HepG2 (cell line): ENCODE data around the gene OTP. TPM values are rescaled to one million over a fixed set of nuclear protein-coding genes. Genes with fewer than 3 reads are reported as not detected.

ENCODE experiments used
- FIP1L1 ChIP-seq: fragments of 200-400 bp; formaldehyde crosslinking; IDR thresholded peaks from 2 replicates; pipeline ENCODE4 v1.6.1; 2018; ENCODE audit warnings: low read depth, mild to moderate bottlenecking, low read length, moderate library complexity, borderline replicate concordance; ENCODE audit not compliant: insufficient read depth
- FOXA3 ChIP-seq: IDR thresholded peaks from 2 replicates; pipeline ENCODE4 v1.6.1; 2016; ENCODE audit warnings: missing genetic modification reagents, missing compliant biosample characterization
- PITX1 ChIP-seq: sonication (generic); formaldehyde crosslinking; IDR thresholded peaks from 2 replicates; pipeline ENCODE4 v1.5.1; 2020; ENCODE audit warnings: mild to moderate bottlenecking, missing genetic modification reagents
- SIN3A ChIP-seq: IDR thresholded peaks from 2 replicates; pipeline ENCODE4 v1.6.1; 2011; ENCODE audit warnings: low read depth, mild to moderate bottlenecking, control low read depth, low read length, borderline replicate concordance
- THAP11 ChIP-seq: IDR thresholded peaks from 2 replicates; pipeline ENCODE4 v1.6.1; 2016; ENCODE audit warnings: missing biosample characterization, missing genetic modification reagents
- ZNF333 ChIP-seq: sonication (generic); formaldehyde crosslinking; IDR thresholded peaks from 2 replicates; pipeline ENCODE4 v1.4.0; 2020; ENCODE audit warnings: mild to moderate bottlenecking, missing genetic modification reagents, borderline replicate concordance
- ZNF552 ChIP-seq: sonication (generic); formaldehyde crosslinking; IDR thresholded peaks from 2 replicates; pipeline ENCODE4 v1.9.0; 2022; ENCODE audit warnings: missing genetic modification reagents, mild to moderate bottlenecking, borderline replicate concordance
- ZNF564 ChIP-seq: sonication (generic); formaldehyde crosslinking; IDR thresholded peaks from 2 replicates; pipeline ENCODE4 v1.8.1; 2023; ENCODE audit warnings: mild to moderate bottlenecking, missing genetic modification reagents
- ZNF572 ChIP-seq: sonication (generic); formaldehyde crosslinking; IDR thresholded peaks from 2 replicates; pipeline ENCODE4 v1.5.1; 2020; ENCODE audit warnings: mild to moderate bottlenecking, missing genetic modification reagents
- polyA plus RNA-seq, 8 experiments: library from polyadenylated mRNA; depleted of rRNA in 3 of 8; stranded (reverse) in 7 of 8; unstranded in 1 of 8; fragments of >200 nt; fragmentation: Illumina TruSeq in 4 of 8; extraction: Trizol in 4 of 8; gene quantifications; 2 replicates each; pipeline versions ENCODE4 v1.2.1 to v1.2.3, GENCODE V29; 2011 to 2016; ENCODE audit warnings: low read depth in 4 of 8, missing spikeins in 1 of 8, mixed read lengths in 1 of 8; ENCODE audit not compliant: insufficient read depth in 1 of 8
- total RNA-seq, 5 experiments: library from RNA; depleted of rRNA; stranded (reverse); fragments of >200 nt; fragmentation: Illumina TruSeq; extraction: Trizol; gene quantifications; 2 replicates each; pipeline ENCODE4 v1.2.3, GENCODE V29; 2016; ENCODE audit warnings: low read depth in 1 of 5
- TF ChIP-seq, protein P1 (sequence below): sonication (generic); formaldehyde crosslinking; IDR thresholded peaks from 2 replicates; pipeline ENCODE4 v1.5.0; 2020; ENCODE audit warnings: mild to moderate bottlenecking, missing genetic modification reagents, moderate library complexity
- TF ChIP-seq, protein P2 (sequence below): sonication (generic); formaldehyde crosslinking; IDR thresholded peaks from 2 replicates; pipeline ENCODE4 v1.9.0; 2022; ENCODE audit warnings: missing genetic modification reagents, mild to moderate bottlenecking, borderline replicate concordance
- TF ChIP-seq, protein P3 (sequence below): sonication (generic); formaldehyde crosslinking; IDR thresholded peaks from 2 replicates; pipeline ENCODE4 v1.5.1; 2020; ENCODE audit warnings: missing genetic modification reagents, mild to moderate bottlenecking, borderline replicate concordance
- TF ChIP-seq, protein P4 (sequence below): IDR thresholded peaks from 2 replicates; pipeline ENCODE4 v1.6.1; 2018; ENCODE audit warnings: missing genetic modification reagents
- TF ChIP-seq, protein P5 (sequence below): sonication (generic); formaldehyde crosslinking; IDR thresholded peaks from 2 replicates; pipeline ENCODE4 v1.4.0; 2020; ENCODE audit warnings: mild to moderate bottlenecking, missing genetic modification reagents
- TF ChIP-seq, protein P6 (sequence below): sonication (generic); formaldehyde crosslinking; IDR thresholded peaks from 2 replicates; pipeline ENCODE4 v1.8.0; 2022; ENCODE audit warnings: mild to moderate bottlenecking, missing genetic modification reagents; ENCODE audit not compliant: insufficient replicate concordance
- TF ChIP-seq, protein P7 (sequence below): sonication (generic); formaldehyde crosslinking; conservative IDR thresholded peaks from 2 replicates; pipeline ENCODE4 v1.8.1; 2023; ENCODE audit warnings: missing genetic modification reagents

The OTP gene
- total and polyA plus RNA-seq, 2 of the 13 experiments (the other 11 are each of a cell fraction or from before 2014, with no cell fraction given), result not detected

DNA sequence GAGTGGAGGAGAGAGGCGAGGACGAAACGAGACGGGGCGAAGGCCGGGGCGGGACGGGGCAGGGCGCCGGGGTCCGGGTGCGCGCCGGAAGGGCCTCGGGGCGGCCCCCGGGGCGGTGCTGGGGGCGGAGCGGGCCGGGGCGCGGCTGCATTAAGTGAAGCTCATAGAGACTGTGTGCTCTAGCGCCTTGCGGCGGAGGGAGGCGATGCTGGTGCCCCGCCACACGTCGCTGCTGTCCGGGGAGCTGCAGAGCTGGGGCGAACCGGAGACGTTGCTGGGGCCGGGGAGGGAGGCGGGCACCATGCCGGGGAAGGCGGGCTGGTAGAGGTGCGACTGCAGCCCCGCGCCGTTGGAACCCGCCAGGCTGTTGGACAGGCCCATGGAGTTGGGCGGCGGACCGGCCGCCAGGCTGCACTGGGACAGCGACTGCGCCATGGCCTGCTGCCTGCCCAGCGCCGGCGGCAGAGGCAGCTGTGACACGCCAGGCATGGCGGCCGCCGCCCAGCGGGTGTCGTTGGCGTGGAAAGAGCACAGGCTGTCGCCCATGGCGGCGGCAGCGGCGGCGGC lies 8.3 kb downstream of the OTP start (continued):
- TF ChIP-seq, protein P1, sequence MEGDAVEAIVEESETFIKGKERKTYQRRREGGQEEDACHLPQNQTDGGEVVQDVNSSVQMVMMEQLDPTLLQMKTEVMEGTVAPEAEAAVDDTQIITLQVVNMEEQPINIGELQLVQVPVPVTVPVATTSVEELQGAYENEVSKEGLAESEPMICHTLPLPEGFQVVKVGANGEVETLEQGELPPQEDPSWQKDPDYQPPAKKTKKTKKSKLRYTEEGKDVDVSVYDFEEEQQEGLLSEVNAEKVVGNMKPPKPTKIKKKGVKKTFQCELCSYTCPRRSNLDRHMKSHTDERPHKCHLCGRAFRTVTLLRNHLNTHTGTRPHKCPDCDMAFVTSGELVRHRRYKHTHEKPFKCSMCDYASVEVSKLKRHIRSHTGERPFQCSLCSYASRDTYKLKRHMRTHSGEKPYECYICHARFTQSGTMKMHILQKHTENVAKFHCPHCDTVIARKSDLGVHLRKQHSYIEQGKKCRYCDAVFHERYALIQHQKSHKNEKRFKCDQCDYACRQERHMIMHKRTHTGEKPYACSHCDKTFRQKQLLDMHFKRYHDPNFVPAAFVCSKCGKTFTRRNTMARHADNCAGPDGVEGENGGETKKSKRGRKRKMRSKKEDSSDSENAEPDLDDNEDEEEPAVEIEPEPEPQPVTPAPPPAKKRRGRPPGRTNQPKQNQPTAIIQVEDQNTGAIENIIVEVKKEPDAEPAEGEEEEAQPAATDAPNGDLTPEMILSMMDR (CRISPR knock-in tag), result no peak; the same call in 1 of the 2 replicates
- TF ChIP-seq, protein P2, sequence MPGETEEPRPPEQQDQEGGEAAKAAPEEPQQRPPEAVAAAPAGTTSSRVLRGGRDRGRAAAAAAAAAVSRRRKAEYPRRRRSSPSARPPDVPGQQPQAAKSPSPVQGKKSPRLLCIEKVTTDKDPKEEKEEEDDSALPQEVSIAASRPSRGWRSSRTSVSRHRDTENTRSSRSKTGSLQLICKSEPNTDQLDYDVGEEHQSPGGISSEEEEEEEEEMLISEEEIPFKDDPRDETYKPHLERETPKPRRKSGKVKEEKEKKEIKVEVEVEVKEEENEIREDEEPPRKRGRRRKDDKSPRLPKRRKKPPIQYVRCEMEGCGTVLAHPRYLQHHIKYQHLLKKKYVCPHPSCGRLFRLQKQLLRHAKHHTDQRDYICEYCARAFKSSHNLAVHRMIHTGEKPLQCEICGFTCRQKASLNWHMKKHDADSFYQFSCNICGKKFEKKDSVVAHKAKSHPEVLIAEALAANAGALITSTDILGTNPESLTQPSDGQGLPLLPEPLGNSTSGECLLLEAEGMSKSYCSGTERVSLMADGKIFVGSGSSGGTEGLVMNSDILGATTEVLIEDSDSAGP, result peak; percentile 45; the same call in 1 of the 2 replicates
- TF ChIP-seq ZNF564 (CRISPR knock-in tag) (peak; percentile 92), FOXA3 (CRISPR knock-in tag) (no peak; the same call in 1 of the 2 replicates), THAP11 (no peak), ZNF333 (CRISPR knock-in tag) (no peak), SIN3A (no peak), ZNF552 (CRISPR knock-in tag) (no peak), FIP1L1 (no peak), PITX1 (CRISPR knock-in tag) (no peak), ZNF572 (no peak)
- TF ChIP-seq, protein P3, sequence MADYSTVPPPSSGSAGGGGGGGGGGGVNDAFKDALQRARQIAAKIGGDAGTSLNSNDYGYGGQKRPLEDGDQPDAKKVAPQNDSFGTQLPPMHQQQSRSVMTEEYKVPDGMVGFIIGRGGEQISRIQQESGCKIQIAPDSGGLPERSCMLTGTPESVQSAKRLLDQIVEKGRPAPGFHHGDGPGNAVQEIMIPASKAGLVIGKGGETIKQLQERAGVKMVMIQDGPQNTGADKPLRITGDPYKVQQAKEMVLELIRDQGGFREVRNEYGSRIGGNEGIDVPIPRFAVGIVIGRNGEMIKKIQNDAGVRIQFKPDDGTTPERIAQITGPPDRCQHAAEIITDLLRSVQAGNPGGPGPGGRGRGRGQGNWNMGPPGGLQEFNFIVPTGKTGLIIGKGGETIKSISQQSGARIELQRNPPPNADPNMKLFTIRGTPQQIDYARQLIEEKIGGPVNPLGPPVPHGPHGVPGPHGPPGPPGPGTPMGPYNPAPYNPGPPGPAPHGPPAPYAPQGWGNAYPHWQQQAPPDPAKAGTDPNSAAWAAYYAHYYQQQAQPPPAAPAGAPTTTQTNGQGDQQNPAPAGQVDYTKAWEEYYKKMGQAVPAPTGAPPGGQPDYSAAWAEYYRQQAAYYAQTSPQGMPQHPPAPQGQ, result no peak
- TF ChIP-seq, protein P4, sequence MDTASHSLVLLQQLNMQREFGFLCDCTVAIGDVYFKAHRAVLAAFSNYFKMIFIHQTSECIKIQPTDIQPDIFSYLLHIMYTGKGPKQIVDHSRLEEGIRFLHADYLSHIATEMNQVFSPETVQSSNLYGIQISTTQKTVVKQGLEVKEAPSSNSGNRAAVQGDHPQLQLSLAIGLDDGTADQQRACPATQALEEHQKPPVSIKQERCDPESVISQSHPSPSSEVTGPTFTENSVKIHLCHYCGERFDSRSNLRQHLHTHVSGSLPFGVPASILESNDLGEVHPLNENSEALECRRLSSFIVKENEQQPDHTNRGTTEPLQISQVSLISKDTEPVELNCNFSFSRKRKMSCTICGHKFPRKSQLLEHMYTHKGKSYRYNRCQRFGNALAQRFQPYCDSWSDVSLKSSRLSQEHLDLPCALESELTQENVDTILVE, result no peak
- TF ChIP-seq, protein P5, sequence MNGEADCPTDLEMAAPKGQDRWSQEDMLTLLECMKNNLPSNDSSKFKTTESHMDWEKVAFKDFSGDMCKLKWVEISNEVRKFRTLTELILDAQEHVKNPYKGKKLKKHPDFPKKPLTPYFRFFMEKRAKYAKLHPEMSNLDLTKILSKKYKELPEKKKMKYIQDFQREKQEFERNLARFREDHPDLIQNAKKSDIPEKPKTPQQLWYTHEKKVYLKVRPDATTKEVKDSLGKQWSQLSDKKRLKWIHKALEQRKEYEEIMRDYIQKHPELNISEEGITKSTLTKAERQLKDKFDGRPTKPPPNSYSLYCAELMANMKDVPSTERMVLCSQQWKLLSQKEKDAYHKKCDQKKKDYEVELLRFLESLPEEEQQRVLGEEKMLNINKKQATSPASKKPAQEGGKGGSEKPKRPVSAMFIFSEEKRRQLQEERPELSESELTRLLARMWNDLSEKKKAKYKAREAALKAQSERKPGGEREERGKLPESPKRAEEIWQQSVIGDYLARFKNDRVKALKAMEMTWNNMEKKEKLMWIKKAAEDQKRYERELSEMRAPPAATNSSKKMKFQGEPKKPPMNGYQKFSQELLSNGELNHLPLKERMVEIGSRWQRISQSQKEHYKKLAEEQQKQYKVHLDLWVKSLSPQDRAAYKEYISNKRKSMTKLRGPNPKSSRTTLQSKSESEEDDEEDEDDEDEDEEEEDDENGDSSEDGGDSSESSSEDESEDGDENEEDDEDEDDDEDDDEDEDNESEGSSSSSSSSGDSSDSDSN (CRISPR knock-in tag), result peak; percentile 86
- TF ChIP-seq, protein P6, sequence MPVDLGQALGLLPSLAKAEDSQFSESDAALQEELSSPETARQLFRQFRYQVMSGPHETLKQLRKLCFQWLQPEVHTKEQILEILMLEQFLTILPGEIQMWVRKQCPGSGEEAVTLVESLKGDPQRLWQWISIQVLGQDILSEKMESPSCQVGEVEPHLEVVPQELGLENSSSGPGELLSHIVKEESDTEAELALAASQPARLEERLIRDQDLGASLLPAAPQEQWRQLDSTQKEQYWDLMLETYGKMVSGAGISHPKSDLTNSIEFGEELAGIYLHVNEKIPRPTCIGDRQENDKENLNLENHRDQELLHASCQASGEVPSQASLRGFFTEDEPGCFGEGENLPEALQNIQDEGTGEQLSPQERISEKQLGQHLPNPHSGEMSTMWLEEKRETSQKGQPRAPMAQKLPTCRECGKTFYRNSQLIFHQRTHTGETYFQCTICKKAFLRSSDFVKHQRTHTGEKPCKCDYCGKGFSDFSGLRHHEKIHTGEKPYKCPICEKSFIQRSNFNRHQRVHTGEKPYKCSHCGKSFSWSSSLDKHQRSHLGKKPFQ, result no peak
- TF ChIP-seq, protein P7, sequence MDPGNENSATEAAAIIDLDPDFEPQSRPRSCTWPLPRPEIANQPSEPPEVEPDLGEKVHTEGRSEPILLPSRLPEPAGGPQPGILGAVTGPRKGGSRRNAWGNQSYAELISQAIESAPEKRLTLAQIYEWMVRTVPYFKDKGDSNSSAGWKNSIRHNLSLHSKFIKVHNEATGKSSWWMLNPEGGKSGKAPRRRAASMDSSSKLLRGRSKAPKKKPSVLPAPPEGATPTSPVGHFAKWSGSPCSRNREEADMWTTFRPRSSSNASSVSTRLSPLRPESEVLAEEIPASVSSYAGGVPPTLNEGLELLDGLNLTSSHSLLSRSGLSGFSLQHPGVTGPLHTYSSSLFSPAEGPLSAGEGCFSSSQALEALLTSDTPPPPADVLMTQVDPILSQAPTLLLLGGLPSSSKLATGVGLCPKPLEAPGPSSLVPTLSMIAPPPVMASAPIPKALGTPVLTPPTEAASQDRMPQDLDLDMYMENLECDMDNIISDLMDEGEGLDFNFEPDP (CRISPR knock-in tag), result no peak
